ENCODE measurements around the gene CCDC88B. TPM values are rescaled to one million over a fixed set of nuclear protein-coding genes. Genes with fewer than 3 reads are reported as not detected.

CCDC88B gene
- polyA plus RNA-seq, 4 donors: 2.7 to 4.6 (median 3.7) TPM

DNA sequence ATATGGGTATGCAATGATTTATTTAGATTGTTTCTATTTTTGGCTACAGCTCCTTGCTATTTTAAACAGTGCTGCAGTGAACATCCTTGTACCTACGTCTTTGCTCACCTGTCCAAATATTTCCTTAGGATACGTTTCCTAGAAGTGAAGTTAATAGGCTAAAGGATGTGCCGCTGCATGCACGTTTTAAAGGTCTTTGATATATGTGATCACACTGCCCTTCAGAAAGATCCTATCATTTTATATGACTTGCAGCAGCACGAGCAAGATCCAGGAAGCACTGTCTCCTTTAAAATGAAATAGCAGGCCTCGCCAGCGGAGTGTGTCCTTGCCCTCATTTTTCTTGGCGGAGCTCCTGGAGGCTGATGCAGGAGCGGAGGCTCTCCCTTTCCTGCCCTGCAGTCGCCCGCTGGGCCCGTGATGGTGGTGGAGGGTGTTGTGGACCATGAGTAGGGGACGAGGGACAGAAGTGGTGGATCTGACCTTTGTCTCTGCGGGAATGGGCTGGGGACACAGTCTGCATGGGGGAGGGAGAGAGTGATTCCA is 38.4 kb downstream of the CCDC88B start:
- no peak for DNase-seq (ENCODE audit: low read depth in 4 of 4, low spot score in 2 of 4)

DNA sequence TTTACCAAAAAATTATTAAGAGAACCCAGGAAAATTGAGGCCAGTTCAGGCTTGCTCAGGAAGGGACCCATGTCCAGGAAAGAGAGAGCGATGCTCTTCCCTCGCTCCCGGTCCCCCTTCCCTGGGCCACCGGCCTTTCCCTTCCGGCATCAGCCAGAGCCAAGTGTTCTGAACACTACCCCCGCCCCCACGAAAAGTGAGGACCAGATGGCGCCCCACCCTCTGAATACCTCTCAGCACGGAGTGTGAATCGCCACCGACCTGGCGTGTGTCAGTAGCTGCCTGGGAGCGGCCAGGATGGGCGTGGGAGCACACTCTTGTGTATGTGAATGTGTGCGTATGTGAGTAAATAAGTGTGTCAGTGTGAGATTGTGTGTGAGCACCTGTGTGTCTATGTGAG is 39.2 kb downstream of the CCDC88B start:
- DNase-seq (ENCODE audit: low read depth in 4 of 4, low spot score in 2 of 4): no peak

GRCh38 chr11:64379817-64380709 is 40.1 kb downstream of the CCDC88B start:
- no peak for DNase-seq (ENCODE audit: low read depth in 4 of 4, low spot score in 2 of 4)

DNA sequence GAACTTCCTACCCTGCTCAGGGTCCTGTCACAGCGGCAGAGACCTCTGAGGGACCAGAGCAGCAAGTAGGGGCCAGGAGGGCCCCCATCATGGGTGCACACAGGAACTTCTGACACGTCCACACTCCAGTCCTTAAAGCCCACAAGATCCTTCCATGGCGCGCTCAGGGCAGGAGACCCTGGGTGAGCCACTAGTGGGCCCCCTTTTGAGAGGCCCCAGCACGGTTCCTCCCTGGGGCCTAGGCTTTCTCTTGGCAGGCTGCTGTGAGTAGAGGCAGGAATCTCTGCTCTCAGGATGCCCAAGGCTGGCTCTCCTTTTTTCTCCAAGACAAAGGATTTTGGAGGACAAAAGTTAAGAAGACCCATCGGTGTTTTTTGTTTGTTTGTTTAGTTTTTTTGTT is 41.3 kb downstream of the CCDC88B start:
- DNase-seq (ENCODE audit: low read depth in 4 of 4, low spot score in 2 of 4): no peak

DNA sequence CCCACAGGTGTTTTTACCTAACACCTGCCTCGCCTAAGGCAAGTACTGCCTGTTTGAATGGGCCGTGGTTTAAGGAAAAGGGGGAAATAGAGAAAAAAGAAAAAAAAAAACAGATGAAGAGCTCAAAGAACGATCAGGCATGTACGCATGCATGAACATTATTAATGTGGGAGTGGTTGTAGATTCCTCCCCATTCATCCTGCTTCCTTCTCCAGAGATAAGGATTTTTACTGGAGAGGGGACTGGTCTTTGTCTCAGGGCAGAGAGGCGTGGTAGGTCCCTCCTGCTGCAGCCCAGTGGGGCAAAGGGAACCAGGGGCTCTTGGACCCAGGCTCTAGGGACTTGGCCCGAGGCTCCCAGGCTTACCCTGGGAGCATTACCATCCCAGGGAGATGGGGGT is 42.0 kb downstream of the CCDC88B start:
- DNase-seq (ENCODE audit: low read depth in 4 of 4, low spot score in 2 of 4): no peak

GRCh38 chr11:64382586-64382985 is 42.6 kb downstream of the CCDC88B start:
- no peak for DNase-seq (ENCODE audit: low read depth in 4 of 4, low spot score in 2 of 4)

DNA sequence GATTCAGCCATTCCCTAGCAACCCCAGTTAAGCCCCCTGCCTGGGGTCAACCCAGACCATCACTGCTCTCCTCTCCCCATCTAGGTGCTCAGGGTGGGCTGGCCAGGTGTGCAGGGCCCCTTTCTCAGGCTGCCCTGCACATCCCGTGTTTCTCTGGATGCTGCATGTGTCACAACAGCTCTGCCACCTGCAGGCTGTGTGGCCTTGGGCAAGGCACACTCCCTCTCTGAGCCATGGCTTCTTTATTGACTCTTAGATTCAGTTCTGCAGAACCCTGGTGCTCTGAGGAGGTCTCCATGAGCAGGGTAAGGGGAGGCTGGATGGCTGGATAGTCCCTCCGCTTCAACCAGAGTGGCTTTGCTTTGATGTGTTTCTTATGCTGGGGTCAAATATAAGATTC is 43.6 kb downstream of the CCDC88B start:
- DNase-seq (ENCODE audit: low read depth in 4 of 4, low spot score in 2 of 4): no peak

DNA sequence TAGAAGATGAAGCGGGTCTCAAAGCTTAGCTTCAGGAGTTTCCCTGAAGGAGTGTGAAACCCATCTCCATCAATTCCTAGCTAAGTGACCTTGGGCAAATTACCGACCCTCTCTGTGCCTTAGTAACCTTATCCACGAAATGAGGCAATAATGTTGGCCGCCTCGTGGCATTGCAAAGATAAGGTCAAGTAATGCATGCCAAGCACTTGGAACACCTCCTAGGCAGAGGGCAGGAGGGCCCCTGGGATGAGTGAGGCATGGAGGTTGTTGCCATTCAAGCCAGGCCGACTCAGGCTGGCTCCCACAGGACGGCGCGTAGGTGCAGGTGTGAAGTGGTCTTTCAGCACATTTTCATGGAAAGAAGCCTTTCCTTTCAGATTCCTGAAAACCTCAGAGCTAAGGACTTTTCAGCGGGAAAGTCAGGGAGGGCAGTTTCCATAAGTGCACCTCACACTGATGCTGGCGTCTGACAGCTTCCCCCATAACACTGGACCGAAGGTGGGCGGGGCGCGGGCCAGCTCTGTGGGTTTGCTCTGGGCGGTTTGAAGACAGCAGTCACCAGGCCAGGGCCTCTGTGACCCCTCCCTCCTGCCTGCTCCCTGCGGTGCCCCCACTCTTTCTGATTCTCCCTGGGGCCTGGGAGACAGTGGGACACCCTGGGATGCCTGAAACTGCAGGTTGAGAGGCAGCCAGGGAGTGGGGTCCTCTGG is 44.2 kb downstream of the CCDC88B start:
- DNase-seq (ENCODE audit: low read depth in 4 of 4, low spot score in 2 of 4): no peak

- no peak for DNase-seq (ENCODE audit: low read depth in 4 of 4, low spot score in 2 of 4)
Observed at GRCh38 chr11:64384981-64385944, 45.3 kb downstream of the CCDC88B start.

DNA sequence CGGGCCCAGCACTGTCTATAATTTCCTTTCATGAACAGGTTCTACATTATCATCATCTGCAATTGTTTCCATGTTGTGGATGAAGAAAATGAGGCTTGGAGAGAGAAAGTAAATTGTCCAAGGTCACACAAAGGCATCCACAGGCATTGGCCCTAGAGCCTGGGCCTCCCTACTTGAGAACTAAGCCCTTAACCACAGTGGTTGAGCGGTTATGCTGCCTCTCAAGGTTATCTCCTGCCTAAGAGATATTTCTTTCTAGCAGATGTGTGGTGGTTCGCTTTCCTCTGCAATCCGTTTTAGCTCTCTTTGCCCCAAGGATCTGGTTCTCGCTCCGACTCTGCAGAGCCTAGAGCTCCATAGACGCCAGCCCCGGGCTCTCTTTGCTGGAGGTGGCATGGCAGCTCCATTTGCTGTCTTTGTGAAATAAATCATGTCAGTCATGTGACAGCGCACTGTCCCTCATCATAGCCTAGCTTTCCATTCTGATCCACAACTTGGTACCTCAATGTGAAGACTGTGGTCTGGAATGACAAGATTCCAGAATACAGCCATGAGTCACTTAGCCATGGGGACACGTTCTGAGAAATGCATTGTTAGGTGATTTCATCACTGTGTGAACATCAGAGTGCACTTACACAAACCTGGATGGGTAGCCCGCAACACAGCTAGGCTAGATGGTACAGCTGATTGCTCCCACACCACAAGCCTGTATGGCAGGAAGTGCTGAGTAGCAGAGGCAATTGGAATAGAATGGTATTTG is 46.1 kb downstream of the CCDC88B start:
- DNase-seq (ENCODE audit: low read depth in 4 of 4, low spot score in 2 of 4): no peak

GRCh38 chr11:64387916-64388315 is 47.9 kb downstream of the CCDC88B start:
- DNase-seq (ENCODE audit: low read depth in 4 of 4, low spot score in 2 of 4): no peak

DNA sequence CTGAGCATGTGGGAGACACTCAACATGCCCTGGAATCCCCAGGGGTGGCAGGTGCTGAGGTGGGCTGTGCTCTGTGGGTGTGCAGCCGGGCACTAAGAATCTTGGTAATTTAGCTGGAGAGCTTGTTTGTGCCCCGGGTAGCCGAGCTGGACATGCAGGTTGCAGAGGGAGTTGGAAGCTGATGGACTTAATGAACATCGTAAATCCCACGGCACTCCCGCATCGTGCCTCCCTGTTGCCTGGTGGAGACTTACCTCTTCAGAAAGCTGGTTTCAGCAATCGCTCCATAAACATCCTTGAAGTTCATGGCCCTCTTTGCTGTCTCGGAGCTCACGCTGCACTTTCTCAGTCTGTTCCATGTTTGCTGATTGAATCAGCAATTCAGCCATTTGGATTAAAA is 48.9 kb downstream of the CCDC88B start:
- DNase-seq (ENCODE audit: low read depth in 4 of 4, low spot score in 2 of 4): no peak

- no peak for DNase-seq (ENCODE audit: low read depth in 4 of 4, low spot score in 2 of 4)
Observed at GRCh38 chr11:64389851-64390250, 49.8 kb downstream of the CCDC88B start.

- no peak for DNase-seq (ENCODE audit: low read depth in 4 of 4, low spot score in 2 of 4)
Observed at GRCh38 chr11:64390558-64390957, 50.6 kb downstream of the CCDC88B start.

- no peak for DNase-seq (ENCODE audit: low read depth in 4 of 4, low spot score in 2 of 4)
Observed at GRCh38 chr11:64391839-64392238, 51.8 kb downstream of the CCDC88B start.

DNA sequence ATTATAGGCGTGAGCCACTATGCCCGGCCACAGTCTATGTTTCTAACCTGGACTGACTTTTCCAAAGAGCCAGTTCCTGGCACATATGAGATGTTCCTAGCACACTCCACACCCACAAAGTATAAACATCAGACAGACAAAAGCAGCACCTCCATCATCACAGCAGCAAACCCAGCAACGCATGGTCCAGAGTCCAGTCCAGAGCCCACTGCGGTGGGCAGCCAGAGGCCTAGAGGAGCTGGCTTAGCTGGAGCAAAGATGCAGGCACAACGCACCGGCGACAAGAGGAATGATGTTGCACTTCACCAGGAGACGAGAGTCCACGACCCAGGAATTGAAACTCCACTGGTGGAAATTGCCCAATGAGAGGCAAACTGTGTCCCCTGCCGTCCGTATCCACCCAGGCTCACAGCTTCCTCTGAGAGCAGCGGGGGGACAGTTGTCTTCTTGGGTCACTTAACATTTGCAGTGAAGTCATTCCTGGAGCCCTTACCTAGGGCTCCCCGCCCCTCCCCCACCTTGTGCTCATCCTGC is 55.6 kb downstream of the CCDC88B start:
- DNase-seq (ENCODE audit: low read depth in 4 of 4, low spot score in 2 of 4): no peak

DNA sequence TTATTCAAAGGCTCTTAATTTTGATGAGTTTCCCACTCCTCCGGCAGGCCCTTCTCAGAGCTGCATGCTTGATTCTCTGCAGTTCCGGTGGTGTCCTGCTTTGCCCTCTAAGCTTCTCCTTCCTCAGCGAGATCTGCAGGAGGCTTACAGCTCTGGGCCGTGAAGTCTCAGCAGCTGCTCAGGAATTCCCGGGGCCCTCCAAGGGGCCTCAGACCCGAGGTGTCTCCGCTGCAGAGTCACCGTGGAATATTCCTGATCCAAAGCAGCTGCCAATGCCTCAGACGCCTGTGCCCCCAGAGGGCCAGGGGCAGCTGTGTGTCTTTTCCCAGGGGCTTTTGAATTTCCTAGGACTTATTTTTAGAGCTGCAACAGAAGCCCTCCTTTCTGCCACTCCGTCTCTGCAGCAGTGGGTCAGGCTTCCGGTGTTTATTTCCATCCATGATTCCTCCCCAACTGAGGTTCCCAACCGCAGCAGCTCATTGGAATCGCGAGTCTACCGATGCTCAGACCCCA is 56.1 kb downstream of the CCDC88B start:
- DNase-seq (ENCODE audit: low read depth in 4 of 4, low spot score in 2 of 4): no peak

DNA sequence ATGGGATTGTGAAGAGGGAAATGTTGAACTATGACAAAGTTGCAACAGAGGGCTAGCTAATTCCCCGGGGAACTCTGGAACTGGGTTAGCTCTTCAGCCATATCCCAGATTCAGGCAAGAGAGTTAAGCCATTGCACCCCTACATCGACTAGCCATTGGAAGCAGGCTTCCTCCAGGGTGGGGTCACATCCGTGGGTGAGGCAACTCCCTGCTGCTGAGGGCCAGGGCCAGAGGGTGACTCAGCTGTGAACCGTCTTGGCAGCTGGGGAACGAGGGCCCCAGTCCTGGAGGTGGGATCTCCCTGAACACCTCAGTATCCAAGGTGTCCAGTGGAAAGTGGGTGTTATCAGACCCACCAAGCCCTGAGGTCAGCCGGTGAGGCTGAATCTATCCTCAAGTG is 60.1 kb downstream of the CCDC88B start:
- DNase-seq (ENCODE audit: low read depth in 4 of 4, low spot score in 2 of 4): no peak

GRCh38 chr11:64400667-64401066 is 60.7 kb downstream of the CCDC88B start:
- DNase-seq (ENCODE audit: low read depth in 4 of 4, low spot score in 2 of 4): no peak
